Measurements from ENCODE around the gene AZU1.
"Not testable (repeated sequence)": the region's sequence is repeated elsewhere in the genome, so short reads cannot be mapped to it uniquely, and the experiment has no call there.

AZU1 gene

GRCh38 chr19:875265-875879 is 47.7 kb downstream of the AZU1 start:
- no peak for DNase-seq

GRCh38 chr19:876089-876488 is 48.5 kb downstream of the AZU1 start:
- DNase-seq = no peak

GRCh38 chr19:876780-877314 is 49.2 kb downstream of the AZU1 start:
- DNase-seq = no peak

- DNase-seq = not testable (repeated sequence)
These were observed 50.5 kb downstream of the AZU1 start for GRCh38 chr19:877992-878660.

GRCh38 chr19:878751-879561 is 51.3 kb downstream of the AZU1 start:
- DNase-seq = not testable (repeated sequence)

- DNase-seq = no peak
These were observed 52.2 kb downstream of the AZU1 start for GRCh38 chr19:879711-880438.
